Measurements from ENCODE around the gene SLC25A31.

Gene SLC25A31

DNA sequence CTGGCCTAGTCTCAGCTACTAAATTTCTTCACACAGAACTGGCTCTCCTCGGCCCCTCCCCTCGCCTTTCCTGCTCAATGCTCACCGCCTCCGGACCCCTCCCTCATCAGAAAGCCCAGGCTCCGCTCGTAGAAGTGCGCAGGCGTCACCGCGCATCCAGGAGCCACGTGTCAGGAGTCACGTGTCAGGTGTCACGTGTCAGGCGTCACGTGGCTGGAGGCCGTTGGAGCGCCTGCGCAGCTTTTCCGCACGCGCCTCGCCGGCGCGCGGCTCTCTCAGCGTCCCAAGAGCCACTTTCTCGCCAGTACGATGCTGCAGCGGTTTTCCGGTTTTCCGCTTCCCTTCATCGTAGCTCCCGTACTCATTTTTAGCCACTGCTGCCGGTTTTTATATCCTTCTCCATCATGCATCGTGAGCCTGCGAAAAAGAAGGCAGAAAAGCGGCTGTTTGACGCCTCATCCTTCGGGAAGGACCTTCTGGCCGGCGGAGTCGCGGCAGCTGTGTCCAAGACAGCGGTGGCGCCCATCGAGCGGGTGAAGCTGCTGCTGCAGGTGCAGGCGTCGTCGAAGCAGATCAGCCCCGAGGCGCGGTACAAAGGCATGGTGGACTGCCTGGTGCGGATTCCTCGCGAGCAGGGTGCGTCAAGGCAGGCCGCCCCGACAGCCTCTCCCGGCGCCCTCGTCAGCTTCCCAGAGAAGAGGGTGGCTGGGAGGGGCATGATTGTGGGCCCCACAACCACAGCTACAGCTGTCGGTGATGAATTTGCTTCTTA is at the start of gene SLC25A31:
TSS of gene SLC25A31 (plus strand) at position 259 of the 772 bp plus-strand sequence. CDS start at position 405, 146 bp downstream.
- DNase-seq, result no peak

DNA sequence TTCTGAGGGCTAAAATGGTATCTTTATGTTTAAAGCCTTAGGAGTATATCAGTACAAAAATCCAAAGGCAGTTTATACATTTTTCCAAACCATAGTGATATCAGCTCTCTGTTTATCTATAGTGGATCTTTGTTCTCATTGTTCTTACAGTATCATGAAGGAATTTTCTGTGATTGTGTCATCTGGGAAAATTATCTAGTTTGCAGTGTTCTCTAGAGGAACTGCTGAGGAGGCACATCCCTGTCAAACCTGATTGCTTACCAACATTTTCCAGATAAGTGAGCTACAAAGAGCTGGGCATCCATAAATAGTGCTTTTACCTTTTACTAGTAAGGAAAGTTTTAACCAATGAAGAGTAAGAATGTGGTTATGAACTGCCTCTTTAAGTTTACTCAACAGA is 44.9 kb upstream of the SLC25A31 start:
- peak; percentile 74 for DNase-seq

DNA sequence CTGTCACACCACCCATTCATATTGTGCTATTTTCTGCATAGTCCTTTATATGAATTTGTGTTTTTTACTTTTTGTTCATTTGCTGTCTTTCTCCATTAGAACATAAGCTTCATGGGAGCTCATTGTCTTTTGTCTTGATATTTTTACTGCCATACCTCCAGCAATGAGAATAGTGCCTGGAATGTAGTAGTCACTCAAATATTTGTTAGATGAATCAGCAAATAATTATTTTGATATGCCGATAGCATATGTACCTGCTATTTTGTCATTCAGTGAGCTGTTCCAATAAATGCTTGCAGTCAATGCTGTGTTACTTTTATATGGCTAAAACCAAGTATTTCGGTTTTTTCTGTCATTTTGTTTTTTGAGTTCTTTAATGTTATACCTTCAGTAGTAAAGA is 43.5 kb upstream of the SLC25A31 start:
- peak; percentile 66 for DNase-seq

DNA sequence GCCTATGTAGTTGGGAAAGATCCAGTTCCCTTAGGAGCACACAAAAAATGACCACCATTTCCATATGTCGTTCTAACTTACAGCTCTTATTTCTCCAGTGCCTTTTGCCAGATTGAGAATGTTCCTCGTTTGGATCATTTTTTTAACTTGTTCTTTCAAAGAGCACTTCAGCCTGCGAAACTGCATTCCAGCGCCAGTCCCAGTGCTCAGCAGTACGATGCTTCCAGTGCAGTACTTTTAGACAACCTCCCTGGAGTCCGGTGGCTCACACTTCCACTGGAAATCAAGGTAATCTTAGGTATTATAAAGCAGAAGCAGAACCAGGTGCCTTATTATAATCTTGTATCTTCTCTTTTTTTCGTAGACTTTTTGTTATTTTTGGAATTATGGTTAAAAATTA is 42.6 kb upstream of the SLC25A31 start:
- DNase-seq, result no peak

DNA sequence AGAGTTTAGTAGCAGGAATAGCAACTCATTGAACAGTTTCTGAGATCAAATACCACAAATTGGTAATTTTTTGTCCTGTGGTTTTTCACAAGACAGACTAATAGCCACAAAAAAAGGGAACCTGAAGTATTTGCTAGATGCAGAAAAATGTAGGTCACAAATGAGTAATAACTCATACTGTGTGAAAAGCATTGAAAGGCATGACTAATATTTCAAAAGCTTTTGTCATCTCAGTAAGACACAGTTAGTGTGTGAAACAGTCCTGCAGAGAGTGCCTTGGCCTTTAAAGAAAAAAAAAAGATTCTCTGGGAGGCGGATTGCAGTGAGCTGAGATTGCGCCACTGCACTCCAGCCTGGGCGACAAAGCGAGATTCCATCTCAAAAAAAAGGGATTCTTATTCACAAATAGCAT is 31.4 kb upstream of the SLC25A31 start:
- DNase-seq, result peak; percentile 82

DNA sequence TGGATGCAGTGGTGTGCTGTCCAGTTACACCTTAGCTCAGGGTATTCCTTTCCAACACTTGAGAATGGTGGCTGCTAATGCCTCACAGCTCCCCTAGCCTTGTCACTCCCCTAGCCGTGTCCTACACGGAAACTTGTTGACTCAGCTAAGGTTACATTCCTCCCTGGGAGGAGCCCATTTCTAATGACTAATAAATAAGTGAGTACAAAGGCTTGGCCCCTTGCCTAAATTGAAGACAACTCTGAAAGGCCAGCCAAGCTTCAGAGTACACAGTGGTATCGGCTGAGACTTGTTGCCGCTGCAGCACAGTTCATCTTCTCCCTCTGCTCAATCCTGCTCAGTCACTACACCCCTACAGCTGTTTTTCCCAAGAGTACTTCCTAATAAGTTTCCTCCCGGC is 21.2 kb upstream of the SLC25A31 start:
- peak; percentile 85 for DNase-seq

DNA sequence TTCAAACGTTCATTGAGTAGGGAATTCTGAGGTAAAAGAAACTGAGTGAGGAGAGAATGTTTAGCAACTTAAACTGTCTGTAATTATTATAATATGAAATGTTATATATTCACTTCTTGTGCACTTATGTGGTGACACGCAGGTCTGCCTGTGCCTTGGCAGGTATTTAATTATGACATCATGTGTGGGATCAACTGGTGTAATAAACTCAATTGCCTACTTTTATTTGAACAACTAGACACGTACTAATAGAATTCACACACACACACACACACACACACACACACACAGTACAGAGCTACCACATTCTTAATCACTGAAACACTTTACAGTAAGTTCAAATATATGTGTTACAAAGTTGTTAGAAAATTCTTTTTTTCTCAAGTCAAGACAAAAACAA is 20.7 kb upstream of the SLC25A31 start:
- no peak for DNase-seq

DNA sequence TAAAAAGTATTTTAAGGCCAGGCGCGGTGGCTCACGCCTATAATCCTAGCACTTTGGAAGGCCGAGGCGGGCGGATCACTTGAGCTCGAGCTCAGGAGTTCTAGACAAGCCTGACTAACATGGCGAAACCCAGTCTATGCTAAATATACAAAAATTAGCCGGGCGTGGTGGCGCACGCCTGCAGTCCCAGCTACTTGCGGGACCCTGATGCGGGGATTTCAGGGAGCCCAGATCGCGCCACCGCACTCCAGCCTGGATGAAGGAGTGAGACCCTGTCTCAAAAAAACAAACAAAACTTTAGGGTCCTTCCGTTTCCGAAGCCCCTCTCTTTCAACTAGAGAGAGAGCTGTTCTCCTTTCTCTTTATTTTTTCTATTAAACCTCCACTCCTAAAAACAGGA is 1.2 kb downstream of the SLC25A31 start:
- no peak for DNase-seq

DNA sequence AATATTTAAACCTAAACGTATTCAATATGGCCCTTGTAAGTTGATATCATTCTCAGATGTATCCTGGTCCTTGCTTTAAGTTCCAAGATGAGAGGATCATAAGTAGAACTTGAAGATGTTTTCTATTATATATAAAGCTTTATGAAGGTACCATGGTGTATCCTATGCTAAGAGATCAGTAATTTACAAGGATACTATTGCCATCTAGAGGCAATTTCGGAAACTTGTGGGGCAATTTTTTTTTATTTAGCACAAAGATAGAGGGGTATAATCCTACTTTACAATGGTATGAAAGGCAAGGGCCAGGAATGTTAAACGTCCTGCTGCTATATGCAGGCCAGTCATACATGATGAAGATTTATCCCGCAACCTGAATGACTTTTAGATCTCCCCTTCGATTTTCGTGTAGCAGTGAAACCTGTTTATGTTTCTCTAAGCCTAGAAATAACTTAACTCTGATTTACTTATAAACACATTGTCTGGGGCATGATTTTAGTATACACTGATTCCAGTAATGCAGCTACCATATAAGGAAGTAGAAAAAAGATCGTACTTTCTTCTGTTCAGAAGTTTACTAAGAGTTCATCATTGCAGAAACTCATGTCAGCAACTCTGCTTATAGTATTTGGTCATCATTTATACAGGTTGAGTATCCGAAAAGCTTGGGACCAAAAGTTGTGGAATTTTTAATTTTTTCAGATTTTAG is 2.6 kb downstream of the SLC25A31 start:
- peak; percentile 51 for DNase-seq

DNA sequence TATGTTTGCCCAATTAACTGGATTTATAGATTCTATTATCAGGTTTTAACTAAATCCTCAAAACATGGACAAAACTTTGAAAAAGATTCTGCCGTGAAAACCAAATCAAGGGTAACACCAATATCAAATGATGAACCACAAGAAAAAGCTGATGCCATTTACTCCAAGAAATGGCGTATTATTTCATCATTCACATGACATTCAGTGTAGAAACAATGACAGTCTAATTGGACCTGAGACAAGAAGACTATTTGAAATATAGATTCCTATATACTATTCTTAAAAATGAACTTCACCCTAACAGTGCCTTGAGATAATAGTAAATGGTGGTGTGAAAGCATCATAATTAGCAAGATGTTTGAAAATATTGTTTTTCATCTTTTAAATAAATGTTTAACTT is 4.8 kb downstream of the SLC25A31 start:
- no peak for DNase-seq

DNA sequence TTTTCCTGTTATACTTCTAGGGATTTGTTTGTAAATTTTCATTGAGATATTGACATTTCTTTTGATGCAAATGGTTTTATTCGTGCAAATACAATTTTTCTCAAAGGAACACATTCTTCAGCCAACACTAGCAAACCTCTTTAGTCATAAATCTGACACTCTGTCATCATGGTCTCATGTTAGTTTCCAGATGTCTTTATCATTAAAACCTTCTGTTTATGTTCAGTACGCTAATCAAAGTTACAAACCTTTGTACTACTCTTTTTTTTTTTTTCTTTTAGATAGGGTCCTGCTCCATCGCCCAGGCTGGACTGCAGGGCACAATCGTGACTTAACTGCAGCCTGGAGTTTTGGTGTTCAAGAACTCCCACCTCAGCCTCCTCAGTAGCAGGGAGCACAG is 7.1 kb downstream of the SLC25A31 start:
- no peak for DNase-seq

DNA sequence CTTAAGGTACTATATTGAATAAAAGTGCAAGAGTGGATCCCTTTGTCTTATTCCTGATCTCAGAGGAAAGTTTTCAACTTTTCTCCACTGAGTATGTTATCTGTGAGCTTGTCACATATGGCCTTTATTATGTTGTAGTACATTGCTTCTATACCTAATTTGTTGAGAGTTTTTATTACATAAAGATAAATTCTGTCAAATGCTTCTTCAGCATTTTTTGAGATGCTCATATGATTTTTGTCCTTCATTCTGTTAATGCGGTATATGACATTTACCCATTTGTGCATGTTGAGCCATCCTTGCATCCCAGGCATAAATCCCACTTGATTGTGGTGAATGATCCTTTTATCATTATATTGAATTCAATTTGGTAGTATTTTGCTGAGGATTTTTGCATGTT is 11.0 kb downstream of the SLC25A31 start:
- DNase-seq, result no peak

DNA sequence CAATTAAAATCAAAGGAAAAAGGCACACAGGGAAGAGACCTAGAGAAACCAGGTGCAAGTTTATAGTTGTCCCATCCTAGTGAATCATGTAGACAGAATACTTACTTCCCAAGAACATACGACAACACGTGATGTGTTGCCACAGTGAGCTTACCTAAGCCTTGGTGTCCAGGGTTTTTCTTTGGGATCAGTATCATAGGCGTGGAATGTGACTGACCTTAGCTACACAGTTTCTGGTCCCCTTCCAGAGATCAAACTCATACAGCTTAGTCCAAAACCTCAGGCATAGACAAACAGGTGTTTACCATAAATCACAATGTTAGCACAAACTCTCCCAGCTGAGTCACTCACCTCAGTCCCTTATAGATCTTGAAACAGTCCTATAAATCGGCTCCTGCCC is 17.7 kb downstream of the SLC25A31 start:
- no peak for DNase-seq

DNA sequence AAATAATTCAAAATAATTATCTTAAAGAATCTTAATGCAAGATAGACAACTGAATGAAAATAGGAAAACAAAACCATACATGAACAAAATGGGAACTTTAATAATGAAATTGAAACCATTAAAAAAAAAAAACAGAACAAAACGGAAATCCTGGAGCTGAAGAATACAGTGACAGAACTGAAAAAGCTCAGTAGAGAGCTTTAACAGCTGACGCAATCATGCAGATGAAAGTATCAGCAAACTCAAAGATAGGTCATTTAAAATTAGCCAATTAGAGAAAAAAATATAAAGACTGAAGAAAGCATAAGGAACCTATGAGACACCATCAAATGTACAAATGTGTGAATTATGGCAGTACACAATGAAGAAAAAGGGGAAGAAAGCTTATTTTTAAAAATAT is 18.8 kb downstream of the SLC25A31 start:
- DNase-seq, result no peak

DNA sequence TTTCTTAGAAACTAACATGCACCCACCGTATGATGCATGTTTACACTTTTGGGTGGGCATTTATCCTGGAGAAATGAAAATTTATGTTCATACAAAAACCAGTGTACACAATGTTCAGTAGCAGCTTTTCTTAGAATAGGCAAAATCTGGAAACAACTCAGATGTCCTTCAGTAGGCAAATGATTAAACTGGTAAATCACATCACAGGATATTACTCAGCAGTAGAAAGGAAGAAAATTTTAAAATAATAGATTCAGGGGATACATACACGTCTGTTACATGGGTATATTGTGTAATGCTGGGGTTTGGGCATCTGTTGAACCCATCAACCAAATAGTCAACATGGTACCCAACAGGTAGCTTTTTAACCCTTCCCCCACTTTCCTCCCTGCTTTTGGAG is 26.7 kb downstream of the SLC25A31 start:
- DNase-seq, result no peak

DNA sequence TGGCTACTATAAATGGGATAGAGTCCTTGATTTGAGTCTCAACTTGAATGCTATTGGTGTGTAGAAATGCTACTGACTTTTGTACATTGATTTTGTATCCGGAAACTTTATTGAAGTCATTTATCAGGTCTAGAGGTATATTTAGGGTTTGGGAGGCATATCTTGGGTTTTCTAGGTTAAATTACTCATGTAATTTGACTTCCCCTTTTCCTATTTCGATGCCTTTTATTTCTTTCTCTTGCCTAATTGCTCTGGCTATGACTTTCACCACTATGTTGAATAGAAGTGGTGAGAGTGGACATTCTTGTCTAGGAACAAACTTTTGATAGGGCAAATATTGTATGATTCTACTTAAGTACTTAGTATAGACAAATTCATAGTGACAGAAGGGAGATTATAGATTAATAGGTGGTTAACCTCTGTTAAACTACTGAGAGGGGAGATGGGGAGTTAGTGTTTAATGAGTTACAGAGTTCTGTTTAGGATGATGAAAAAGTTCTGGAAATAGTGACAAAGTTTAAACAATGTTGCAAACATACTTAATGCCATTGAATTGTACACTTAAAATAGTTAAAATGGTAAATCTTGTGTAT is 29.1 kb downstream of the SLC25A31 start:
- no peak for DNase-seq

DNA sequence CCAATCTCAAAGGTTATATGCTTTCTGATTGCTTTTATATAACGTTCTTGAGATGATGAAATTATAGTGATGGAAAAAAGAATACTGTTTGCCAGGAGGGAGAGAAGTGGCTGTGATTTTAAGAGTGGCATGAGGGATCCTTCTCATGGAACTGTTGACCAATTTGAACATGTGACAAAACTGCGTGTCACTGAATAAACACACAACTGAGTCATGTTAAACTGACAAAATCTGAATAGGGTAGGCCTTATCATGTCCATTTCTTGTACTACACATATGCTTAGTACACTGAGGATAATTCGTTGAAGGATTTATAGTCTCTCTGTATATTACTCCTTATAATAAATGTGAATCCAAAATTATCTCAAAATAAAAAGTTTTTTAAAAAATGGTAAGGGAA is 29.7 kb downstream of the SLC25A31 start:
- DNase-seq, result peak; percentile 5

DNA sequence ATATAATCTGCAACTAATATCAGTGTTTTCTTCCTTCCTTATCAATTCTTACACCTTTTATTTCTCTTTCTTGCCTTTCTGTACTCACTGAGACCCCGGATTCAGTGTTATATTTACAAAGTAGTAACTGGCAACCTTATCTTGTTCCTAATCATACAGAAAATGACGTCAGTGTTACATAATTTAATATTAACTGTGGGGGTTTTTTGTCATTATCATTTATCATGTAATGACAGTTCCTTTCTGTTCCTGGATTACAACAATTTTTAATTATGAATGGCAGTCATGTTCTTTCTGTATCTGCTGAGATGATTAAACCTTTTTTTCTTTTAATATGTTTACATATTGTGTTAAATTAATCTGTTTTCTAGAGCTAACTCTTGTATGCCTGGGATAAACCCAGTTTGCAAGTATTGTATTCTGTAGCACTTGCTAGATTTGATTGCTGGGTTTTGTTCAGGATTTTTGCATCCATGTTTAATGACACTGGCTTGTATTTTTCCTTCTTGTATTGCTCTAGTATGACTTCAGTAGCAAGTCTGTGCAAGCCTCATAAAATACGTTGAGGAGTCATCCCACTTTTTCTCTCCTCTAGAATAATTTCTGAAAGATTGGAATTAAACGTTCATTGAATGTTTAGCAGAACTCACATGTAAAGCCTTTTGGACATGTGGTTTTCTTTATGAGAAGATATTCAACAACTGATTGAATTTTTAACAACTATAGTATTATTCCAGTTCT is 41.5 kb downstream of the SLC25A31 start:
- DNase-seq, result no peak

DNA sequence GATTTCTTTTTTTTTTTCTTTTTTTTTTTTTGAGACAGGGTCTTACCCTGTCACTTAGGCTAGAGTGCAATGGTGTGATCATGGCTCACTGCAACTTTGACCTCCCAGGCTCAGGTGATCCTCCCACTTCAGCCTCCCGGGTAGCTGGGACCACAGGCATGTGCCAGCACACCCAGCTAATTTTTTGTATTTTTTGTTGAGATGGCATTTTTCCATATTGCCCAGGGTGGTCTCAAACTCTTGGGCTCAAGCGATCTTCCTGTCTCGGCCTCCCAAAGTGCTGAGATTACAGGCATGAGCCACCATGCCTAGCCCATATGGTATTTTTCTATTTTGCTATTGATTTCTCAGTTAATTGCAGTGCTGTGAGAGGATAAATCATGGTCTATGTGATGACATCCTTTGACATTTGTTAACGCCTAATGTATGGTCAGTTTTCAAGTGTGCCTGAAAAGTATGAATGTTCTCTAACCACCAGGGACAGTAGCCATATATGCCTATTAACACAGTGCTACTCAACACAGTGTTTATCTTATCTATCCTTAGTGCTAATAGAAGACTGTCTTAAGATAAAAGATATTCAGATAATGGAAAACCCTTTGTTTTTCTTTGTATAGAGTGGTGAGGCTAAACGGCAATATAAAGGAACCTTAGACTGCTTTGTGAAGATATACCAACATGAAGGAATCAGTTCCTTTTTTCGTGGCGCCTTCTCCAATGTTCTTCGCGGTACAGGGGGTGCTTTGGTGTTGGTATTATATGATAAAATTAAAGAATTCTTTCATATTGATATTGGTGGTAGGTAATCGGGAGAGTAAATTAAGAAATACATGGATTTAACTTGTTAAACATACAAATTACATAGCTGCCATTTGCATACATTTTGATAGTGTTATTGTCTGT is 42.8 kb downstream of the SLC25A31 start:
- DNase-seq, result no peak

DNA sequence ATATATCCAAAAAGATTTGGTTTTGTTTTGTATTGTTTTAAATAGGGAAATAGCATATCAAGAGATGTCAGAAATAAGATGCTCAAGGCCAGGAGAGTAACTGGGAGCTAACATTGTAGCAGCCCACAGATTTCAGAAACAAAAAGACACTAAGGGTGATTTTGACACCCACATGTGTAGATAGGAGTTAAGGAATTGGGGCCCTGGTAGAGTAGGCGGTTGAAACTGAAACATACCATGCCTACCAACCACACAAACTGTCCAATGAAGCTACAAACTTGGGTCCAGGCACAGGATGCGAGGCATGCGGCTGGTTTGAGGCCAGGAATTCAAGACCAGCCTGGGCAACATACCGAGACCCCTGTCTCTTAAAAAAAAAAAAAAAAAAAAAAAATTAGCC is 45.6 kb downstream of the SLC25A31 start:
- no peak for DNase-seq

DNA sequence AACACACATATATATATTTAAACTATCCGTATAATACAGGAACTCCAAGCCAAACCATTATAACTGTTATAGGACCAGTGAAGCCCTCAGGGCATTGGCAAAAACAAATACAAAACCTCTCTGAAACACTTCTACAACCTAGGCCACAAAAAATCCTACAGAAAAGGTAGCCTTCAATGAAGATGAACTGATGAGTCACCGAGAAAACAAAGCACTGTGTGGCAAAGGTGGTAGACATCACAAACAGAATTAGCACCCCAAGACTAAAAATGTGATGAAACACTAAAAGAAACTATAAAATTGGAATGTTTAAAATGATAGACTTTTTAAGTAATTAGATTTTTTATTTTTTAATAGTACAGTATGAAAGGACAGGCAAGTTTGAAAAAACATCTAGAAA is 46.4 kb downstream of the SLC25A31 start:
- no peak for DNase-seq

DNA sequence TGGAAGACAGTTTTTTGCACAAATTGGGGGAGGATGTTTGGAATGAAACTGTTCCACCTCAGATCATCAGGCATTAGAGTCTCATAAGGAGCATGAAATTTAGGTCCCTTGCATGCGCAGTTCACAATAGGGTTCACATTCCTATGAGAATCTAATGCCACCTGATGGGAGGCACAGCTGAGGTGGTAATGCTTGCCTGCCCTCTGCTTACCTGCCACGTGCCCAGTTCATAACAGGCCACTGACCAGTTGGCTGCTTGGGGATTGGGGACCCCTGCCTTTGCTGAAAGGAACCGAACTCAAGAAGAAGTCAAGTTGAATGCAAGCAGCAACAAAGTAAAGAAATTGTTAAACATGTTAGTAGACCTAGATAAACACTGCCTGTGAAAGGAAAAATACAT is 47.3 kb downstream of the SLC25A31 start:
- no peak for DNase-seq

Data from EL (cell line).